Adrenal gland (tissue), 5 donors: ENCODE results near the gene SEC24A.

Source experiments
- CTCF ChIP-seq, 6 experiments: fragments of 450-650 bp in 4 of 6; fragments of 200-600 bp in 2 of 6; sonication (generic) in 1 of 6; IDR thresholded peaks; 1 replicate in 5 of 6; 2 replicates in 1 of 6; pipeline versions ENCODE4 v1.5.1 to v1.8.0; 2016 to 2021; ENCODE audit warnings: antibody characterized with exemption in 6 of 6, mild to moderate bottlenecking in 2 of 6, moderate library complexity in 1 of 6
- POLR2A ChIP-seq, 2 donors: fragments of 450-650 bp; IDR thresholded peaks; one replicate each; pipeline ENCODE4 v1.6.1; 2017; ENCODE audit warnings: antibody characterized with exemption in 2 of 2, mild to moderate bottlenecking in 2 of 2, moderate library complexity in 1 of 2
- donor health status: DM: no; HTN: no; CAD: no.

GRCh38 chr5:134634227-134634626 is 14.4 kb upstream of the SEC24A start:
- no peak for TF ChIP-seq CTCF (IDR thresholded peaks at IDR 0.05)
- no peak for TF ChIP-seq POLR2A (IDR thresholded peaks at IDR 0.05)
